Endothelial cell of hepatic sinusoid (primary cell): Measurements from ENCODE around the gene LRP3.
"Not testable (repeated sequence)": the region's sequence is repeated elsewhere in the genome, so short reads cannot be mapped to it uniquely, and the experiment has no call there.

ENCODE experiments used
- in situ Hi-C: cut with HindIII; loops from 2 replicates; pipeline ENCODE4 v1.10.0; 2017; ENCODE audit warnings: low sequenced_read_pairs

The LRP3 gene

DNA sequence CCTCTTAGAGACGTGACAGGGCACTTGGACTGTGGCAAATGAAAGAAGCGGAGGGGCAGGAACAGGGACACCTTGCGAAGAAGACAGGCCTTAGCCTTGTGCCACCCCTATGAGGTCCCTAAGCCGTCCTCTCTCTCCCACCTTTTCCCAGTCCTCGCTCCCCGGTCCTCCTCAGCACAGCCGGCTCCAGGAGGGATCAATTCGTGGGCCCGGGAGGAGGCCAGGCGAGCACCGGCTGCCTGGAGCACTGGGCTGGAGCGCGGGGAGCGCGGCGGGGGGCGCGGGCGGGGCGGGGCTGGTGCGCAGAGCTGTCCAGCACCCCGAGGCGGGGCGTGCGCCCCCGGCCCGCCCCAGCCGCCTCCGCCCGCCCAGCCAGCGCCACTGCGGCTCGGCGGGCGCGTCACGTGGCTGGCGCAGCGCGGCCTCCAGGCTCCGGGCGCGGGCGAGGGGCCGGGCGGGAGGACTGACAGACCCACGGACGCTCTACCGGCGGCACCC lies at the start of gene LRP3:
Gene LRP3 (plus strand): TSS at position 466 of the 498 bp plus-strand sequence. CDS start 456 bp downstream, outside the sequence.
- in situ Hi-C loops: no loop called here

- in situ Hi-C loops: no loop called here
Measured at GRCh38 chr19:33146209-33146608, 47.9 kb upstream of the LRP3 start.

DNA sequence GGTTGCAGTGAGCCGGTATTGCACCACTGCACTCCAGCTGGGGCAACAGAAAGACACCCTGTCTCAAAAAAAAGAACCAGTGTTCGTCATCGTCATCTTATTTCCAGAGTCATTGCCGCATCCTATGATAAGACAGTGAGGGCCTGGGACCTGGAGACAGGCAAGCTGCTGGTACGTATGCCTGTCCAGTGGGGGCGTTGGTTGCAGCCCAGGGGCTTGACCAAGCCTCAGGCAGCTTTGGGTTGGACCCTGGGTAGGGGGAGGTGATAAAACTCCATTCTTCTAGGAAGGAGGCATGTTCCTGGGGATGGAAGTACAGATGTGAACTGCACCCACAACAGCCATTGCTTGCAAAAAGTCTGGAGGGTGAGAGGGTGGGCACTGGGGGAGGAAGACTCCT lies 46.6 kb upstream of the LRP3 start:
- in situ Hi-C loops: no loop called here

DNA sequence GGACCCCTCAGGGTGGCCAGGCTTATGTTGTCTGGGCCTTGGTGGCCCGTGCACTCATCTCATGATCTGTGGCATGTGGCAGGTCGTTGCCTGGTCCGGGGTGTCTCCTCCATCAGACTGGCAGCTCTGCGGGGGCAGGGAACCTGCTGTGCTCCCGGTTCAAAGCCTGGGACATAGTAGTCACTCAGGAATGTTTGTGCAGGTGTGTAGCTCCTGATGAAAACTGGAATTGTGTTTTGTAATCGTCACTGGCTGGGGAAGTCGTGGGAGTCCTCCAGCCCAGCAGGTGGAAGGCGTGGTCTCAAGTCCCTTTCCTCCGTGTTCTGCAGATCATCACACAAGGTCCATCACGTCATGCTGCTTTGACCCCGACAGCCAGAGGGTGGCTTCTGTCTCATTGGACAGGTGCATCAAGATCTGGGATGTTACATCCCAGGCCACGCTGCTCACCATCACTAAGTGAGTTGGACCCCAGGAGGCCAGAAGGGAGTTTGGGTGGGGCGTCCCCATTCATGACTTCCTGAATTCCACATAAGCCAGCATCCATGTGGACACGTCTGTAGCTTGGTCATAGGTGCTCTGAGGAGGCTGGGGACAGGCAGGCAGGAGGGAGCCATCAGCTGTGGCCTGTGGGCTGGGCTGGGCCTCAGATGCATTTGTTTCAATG lies 43.1 kb upstream of the LRP3 start:
- in situ Hi-C loops: no loop called here

- in situ Hi-C loops: no loop called here
Measured at GRCh38 chr19:33152176-33152575, 42.0 kb upstream of the LRP3 start.

DNA sequence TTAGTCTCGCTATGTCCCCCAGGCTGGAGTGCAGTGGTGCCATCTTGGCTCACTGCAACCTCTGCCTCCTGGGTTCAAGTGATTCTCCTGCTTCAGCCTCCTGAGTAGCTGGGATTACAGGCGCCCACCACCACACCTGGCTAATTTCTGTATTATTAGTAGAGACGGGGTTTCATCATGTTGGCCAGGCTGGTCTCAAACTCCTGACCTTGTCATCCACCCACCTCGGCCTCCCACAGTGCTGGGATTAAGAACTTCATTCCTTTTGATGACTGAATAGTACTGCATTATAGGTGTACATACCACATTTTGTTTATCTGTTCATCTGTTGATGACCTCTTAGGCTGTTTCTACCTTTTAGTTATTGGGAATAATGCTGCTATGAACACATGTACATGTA lies 41.5 kb upstream of the LRP3 start:
- in situ Hi-C loops: not testable (repeated sequence)

DNA sequence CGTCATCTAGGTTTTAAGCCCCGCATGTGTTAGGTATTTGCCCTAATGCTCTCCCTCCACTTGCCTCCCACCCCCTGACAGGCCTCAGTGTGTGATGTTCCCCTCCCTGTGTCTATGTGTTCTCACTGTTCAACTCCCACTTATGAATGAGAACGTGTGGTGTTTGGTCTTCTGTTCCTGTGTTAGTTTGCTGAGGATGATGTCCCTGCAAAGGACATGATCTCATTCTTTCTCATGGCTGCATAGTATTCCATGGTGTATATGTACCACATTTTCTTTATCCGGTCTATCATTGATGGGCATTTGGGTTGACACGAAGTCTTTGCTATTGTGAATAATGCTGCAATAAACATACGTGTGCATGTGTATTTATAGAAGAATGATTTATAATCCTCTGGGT lies 39.8 kb upstream of the LRP3 start:
- in situ Hi-C loops: not testable (repeated sequence)

GRCh38 chr19:33156334-33156733 lies 37.8 kb upstream of the LRP3 start:
- in situ Hi-C loops: no loop called here

DNA sequence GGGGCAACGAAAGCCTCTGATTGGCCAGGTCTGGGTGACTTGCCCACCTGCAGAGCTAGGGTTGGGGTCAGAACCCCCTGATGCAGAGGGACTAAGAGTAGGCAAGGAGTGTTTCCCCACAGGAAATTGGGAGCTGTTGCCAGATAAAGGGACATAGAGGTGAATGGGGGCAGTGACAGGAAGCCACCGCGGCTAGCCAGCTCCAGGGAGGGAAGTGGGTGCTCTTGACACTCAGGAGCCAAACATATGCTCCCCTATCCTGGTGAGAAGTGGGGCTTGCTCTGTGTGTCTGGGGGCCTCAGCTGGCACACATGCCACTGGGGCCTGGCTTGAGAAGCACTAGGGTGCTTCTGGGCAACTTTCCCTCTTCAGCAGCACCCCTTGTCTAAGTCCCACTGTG lies 36.2 kb upstream of the LRP3 start:
- in situ Hi-C loops: no loop called here

GRCh38 chr19:33158365-33158764 lies 35.8 kb upstream of the LRP3 start:
- in situ Hi-C loops: no loop called here

GRCh38 chr19:33159149-33159548 lies 35.0 kb upstream of the LRP3 start:
- in situ Hi-C loops: no loop called here

GRCh38 chr19:33159893-33160292 lies 34.2 kb upstream of the LRP3 start:
- in situ Hi-C loops: loop anchor here (10.0 kb wide), 1 partner anchor 565 kb away; no protein-coding TSS in a partner anchor

GRCh38 chr19:33161201-33161600 lies 32.9 kb upstream of the LRP3 start:
- in situ Hi-C loops: loop anchor here (10.0 kb wide), 1 partner anchor 564 kb away; no protein-coding TSS in a partner anchor

DNA sequence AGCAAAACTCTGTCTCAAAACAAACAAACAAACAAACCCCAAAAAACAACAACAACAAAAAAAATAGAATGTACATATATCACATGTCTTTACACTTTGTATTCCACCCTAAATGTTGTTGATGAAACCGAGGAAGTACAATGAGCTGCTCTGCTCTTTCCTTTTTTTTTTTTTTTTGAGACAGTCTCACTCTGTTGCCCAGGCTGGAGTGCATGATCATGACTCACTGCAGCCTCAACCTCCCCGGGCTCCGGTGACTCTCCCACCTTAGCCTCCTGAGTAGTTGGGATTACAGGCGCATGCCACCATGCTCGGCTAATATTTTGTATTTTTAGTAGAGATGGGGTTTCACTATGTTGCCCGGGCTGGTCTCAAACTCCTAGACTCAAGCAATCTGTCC lies 30.6 kb upstream of the LRP3 start:
- in situ Hi-C loops: loop anchor here (10.0 kb wide), 1 partner anchor 561 kb away; no protein-coding TSS in a partner anchor

DNA sequence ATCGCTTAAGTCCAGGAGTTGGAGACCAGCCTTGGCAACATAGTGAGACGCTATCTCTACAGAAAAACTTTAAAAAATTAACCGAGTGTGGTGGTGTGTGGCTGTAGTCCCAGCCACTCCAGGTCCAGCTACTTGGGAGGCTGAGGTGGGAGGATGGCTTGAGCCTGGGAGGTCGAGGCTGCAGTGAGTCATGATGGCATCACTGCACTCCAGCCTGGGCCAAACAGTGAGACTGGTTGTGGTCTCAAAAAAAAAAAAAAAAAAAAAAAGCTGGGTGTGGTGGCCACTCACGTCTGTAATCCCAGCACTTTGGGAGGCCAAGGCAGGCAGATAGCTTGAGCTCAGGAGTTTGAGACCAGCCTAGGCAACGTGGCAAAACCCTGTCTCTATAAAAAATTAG lies 28.1 kb upstream of the LRP3 start:
- in situ Hi-C loops: loop anchor here (10.0 kb wide), 1 partner anchor 559 kb away; no protein-coding TSS in a partner anchor

GRCh38 chr19:33167438-33167837 lies 26.7 kb upstream of the LRP3 start:
- in situ Hi-C loops: loop anchor here (10.0 kb wide), 1 partner anchor 557 kb away; no protein-coding TSS in a partner anchor

- in situ Hi-C loops: loop anchor here (10.0 kb wide), 1 partner anchor 556 kb away; no protein-coding TSS in a partner anchor
Measured at GRCh38 chr19:33168528-33168927, 25.6 kb upstream of the LRP3 start.

GRCh38 chr19:33171222-33171795 lies 22.8 kb upstream of the LRP3 start:
- in situ Hi-C loops: loop anchor here (10.0 kb wide), 1 partner anchor 57 kb away; no protein-coding TSS in a partner anchor

GRCh38 chr19:33171916-33172359 lies 22.2 kb upstream of the LRP3 start:
- in situ Hi-C loops: loop anchor here (10.0 kb wide), 1 partner anchor 57 kb away; no protein-coding TSS in a partner anchor

GRCh38 chr19:33174186-33174585 lies 19.9 kb upstream of the LRP3 start:
- in situ Hi-C loops: loop anchor here (10.0 kb wide), 1 partner anchor 59 kb away; no protein-coding TSS in a partner anchor

GRCh38 chr19:33175156-33175782 lies 18.9 kb upstream of the LRP3 start:
- in situ Hi-C loops: loop anchor here (5.0 to 10.0 kb wide), 2 partner anchors 38 to 60 kb away; no protein-coding TSS in a partner anchor
